Loucy (cell line): ENCODE results near the gene PKDCC.
"Not testable (repeated sequence)": the region's sequence is repeated elsewhere in the genome, so short reads cannot be mapped to it uniquely, and the experiment has no call there.

ENCODE experiments used
- CTCF ChIP-seq: fragments of 200-600 bp; sonication (generic); conservative IDR thresholded peaks from 2 replicates; pipeline ENCODE4 v1.5.1; 2014; ENCODE audit warnings: mild to moderate bottlenecking, antibody characterized with exemption, low read length
- EZH2phosphoT487 ChIP-seq: fragments of 200-600 bp; IDR thresholded peaks from 2 replicates; pipeline ENCODE4 v1.6.1; 2018; ENCODE audit warnings: antibody characterized with exemption, mild to moderate bottlenecking, moderate library complexity, borderline replicate concordance

GRCh38 chr2:42034096-42034495 lies 13.7 kb upstream of the PKDCC start:
- TF ChIP-seq CTCF, EZH2phosphoT487: not testable (repeated sequence)
